ENCODE results near the gene TRAPPC12. TPM values are rescaled to one million over a fixed set of nuclear protein-coding genes. Genes with fewer than 3 reads are reported as not detected.

The TRAPPC12 gene
- total RNA-seq, 1 donor from 2014 or later, result 98.7 TPM

GRCh38 chr2:3476985-3477327 lies 97.5 kb downstream of the TRAPPC12 start:
- no peak overlapping the region for H3K4me3 Mint-ChIP-seq
- no peak overlapping the region for H3K27ac Mint-ChIP-seq

GRCh38 chr2:3478846-3479385 lies 99.4 kb downstream of the TRAPPC12 start:
- Mint-ChIP-seq H3K9me3 (no peaks in the 10 kb centered on the region), H3K36me3 (peaks cover 14% of the 10 kb centered on the region), H3K27ac (no peak overlapping the region), H3K4me3 (no peak overlapping the region), H3K4me1 (ENCODE audit: unreplicated experiment) (peaks cover 6% of the 10 kb centered on the region), H3K27me3 (no peaks in the 10 kb centered on the region)
- no peak for DNase-seq (ENCODE audit: extremely low spot score, unreplicated experiment)
- TF ChIP-seq CTCF (conservative IDR thresholded peaks at IDR 0.05), result no peak

More at GRCh38 chr2:3476985-3477327, 97.5 kb downstream of the TRAPPC12 start:
- no peaks in the 10 kb centered on the region for H3K27me3 Mint-ChIP-seq
- DNase-seq (ENCODE audit: extremely low spot score, unreplicated experiment), result no peak
- no peaks in the 10 kb centered on the region for H3K9me3 Mint-ChIP-seq
- H3K36me3 Mint-ChIP-seq, result peaks cover 22% of the 10 kb centered on the region
- TF ChIP-seq CTCF (conservative IDR thresholded peaks at IDR 0.05), result no peak
- peaks cover 6% of the 10 kb centered on the region for H3K4me1 Mint-ChIP-seq (ENCODE audit: unreplicated experiment)

GRCh38 chr2:3479430-3480320 lies 100.2 kb downstream of the TRAPPC12 start:
- Mint-ChIP-seq H3K4me1 (ENCODE audit: unreplicated experiment) (peaks cover 6% of the 10 kb centered on the region), H3K36me3 (peaks cover 14% of the 10 kb centered on the region), H3K27me3 (no peaks in the 10 kb centered on the region), H3K27ac (no peak overlapping the region), H3K4me3 (no peak overlapping the region), H3K9me3 (no peaks in the 10 kb centered on the region)
- no peak for TF ChIP-seq CTCF (conservative IDR thresholded peaks at IDR 0.05)
- no peak for DNase-seq (ENCODE audit: extremely low spot score, unreplicated experiment)

GRCh38 chr2:3480352-3481010 lies 101.0 kb downstream of the TRAPPC12 start:
- H3K4me3 Mint-ChIP-seq, result no peak overlapping the region

GRCh38 chr2:3481011-3481400 lies 101.5 kb downstream of the TRAPPC12 start:
- no peak for DNase-seq (ENCODE audit: extremely low spot score, unreplicated experiment)
- Mint-ChIP-seq H3K4me1 (ENCODE audit: unreplicated experiment) (peaks cover 3% of the 10 kb centered on the region), H3K36me3 (peaks cover 19% of the 10 kb centered on the region), H3K27ac (no peak overlapping the region), H3K27me3 (no peaks in the 10 kb centered on the region), H3K9me3 (no peaks in the 10 kb centered on the region), H3K4me3 (no peak overlapping the region)
- no peak for TF ChIP-seq CTCF (conservative IDR thresholded peaks at IDR 0.05)

More at GRCh38 chr2:3480352-3481010, 101.0 kb downstream of the TRAPPC12 start:
- H3K27ac Mint-ChIP-seq, result no peak overlapping the region
- DNase-seq (ENCODE audit: extremely low spot score, unreplicated experiment), result no peak
- peaks cover 16% of the 10 kb centered on the region for H3K36me3 Mint-ChIP-seq
- H3K27me3 Mint-ChIP-seq, result no peaks in the 10 kb centered on the region
- no peak for TF ChIP-seq CTCF (conservative IDR thresholded peaks at IDR 0.05)
- H3K9me3 Mint-ChIP-seq, result no peaks in the 10 kb centered on the region
- peaks cover 6% of the 10 kb centered on the region for H3K4me1 Mint-ChIP-seq (ENCODE audit: unreplicated experiment)

All from type B pancreatic cell (in vitro differentiated cells).